Measurements from ENCODE around the gene HSPA1L.

- TF ChIP-seq CTCF (IDR thresholded peaks at IDR 0.05), result no peak
- no peak for TF ChIP-seq EZH2 (IDR thresholded peaks at IDR 0.05)
Observed at GRCh38 chr6:31792090-31792374, 23.1 kb downstream of the HSPA1L start.
